Activated CD8-positive, alpha-beta T cell treated with anti-CD3 and anti-CD28 coated beads, Interleukin-2, amount 10 ng/mL, durations not matched to agents 7 days and 5 days (primary cell): Measurements from ENCODE around the gene HUWE1. TPM values are rescaled to one million over a fixed set of nuclear protein-coding genes. Genes with fewer than 3 reads are reported as not detected.

Experiments used
- ATAC-seq: fragments of 150-1000 bp; cut with Tn5 transposase; one replicate; pipeline ENCODE4 v1.10.0; 2021; ENCODE audit warnings: moderate library complexity
- CTCF ChIA-PET: fragments of 350-600 bp; sonication (Branson Sonifier 250); formaldehyde crosslinking; loops from one replicate; lab custom pipeline; 2021; ENCODE audit warnings: antibody characterized with exemption; lab: Charles Lee
- POLR2A ChIA-PET: fragments of 350-600 bp; sonication (Branson Sonifier 250); formaldehyde crosslinking; loops from one replicate; lab custom pipeline; 2021; ENCODE audit warnings: antibody characterized with exemption; lab: Charles Lee
- DNase-seq: peaks from one replicate; pipeline ENCODE4 v3.0.0-alpha.2; 2020
- H3K27ac Mint-ChIP-seq: one replicate; pipeline ENCODE4 v1.8.0; 2021; ENCODE audit warnings: mild to moderate bottlenecking, mixed read lengths
- H3K27me3 Mint-ChIP-seq: one replicate; pipeline ENCODE4 v1.8.0; 2021; ENCODE audit warnings: low read depth, mixed read lengths
- H3K36me3 Mint-ChIP-seq: one replicate; pipeline ENCODE4 v1.8.0; 2021; ENCODE audit warnings: low read depth, mixed read lengths
- H3K4me1 Mint-ChIP-seq: one replicate; pipeline ENCODE4 v1.8.0; 2021; ENCODE audit warnings: low read depth, mixed read lengths
- H3K4me3 Mint-ChIP-seq: one replicate; pipeline ENCODE4 v1.8.0; 2021; ENCODE audit warnings: mild to moderate bottlenecking, mixed read lengths
- H3K9me3 Mint-ChIP-seq: one replicate; pipeline ENCODE4 v1.8.0; 2022; ENCODE audit warnings: mixed read lengths; ENCODE audit not compliant: insufficient read depth
- total RNA-seq, 2 experiments: library from RNA; stranded (reverse); gene quantifications; one replicate each; pipeline ENCODE4 v1.2.3, GENCODE V29; 2021

The HUWE1 gene
- total RNA-seq, 2 experiments from 2014 or later: 223 to 231 TPM

GRCh38 chrX:53685711-53686110 lies 808 bp downstream of the HUWE1 start:
- Mint-ChIP-seq H3K4me3 (peak overlapping the region; percentile 89), H3K27me3 (no peaks in the 10 kb centered on the region), H3K9me3 (no peaks in the 10 kb centered on the region), H3K4me1 (peaks cover 19% of the 10 kb centered on the region), H3K27ac (peak overlapping the region; percentile 91), H3K36me3 (peaks cover 21% of the 10 kb centered on the region)
- POLR2A ChIA-PET: interaction anchor here (0.6 to 7.1 kb wide), 13 partner anchors 9 to 1122 kb away, joined by 3 to 317 read pairs (median 4); partner anchors contain the start of genes MAGED2 and RIBC1
- no peak for DNase-seq
- CTCF ChIA-PET: interaction anchor here (1.1 to 6.9 kb wide), 2 partner anchors 29 to 146 kb away, joined by 4 to 46 read pairs; no protein-coding TSS in a partner anchor
- ATAC-seq: no peak

GRCh38 chrX:53684415-53685192 lies 1.9 kb downstream of the HUWE1 start:
- H3K36me3 Mint-ChIP-seq: peaks cover 31% of the 10 kb centered on the region
- H3K27ac Mint-ChIP-seq: peak overlapping the region; percentile 98
- ATAC-seq: peak; percentile 77
- H3K4me3 Mint-ChIP-seq: peak overlapping the region; percentile 89
- peaks cover 27% of the 10 kb centered on the region for H3K4me1 Mint-ChIP-seq
- no peaks in the 10 kb centered on the region for H3K9me3 Mint-ChIP-seq
- no peak for DNase-seq
- ChIA-PET POLR2A (interaction anchor here (0.6 to 7.1 kb wide), 18 partner anchors 10 to 850 kb away, joined by 3 to 317 read pairs (median 3); partner anchors contain the start of genes RIBC1, SMC1A and TSPYL2), CTCF (interaction anchor here (1.0 to 6.9 kb wide), 3 partner anchors 15 to 30 kb away, joined by 5 to 46 read pairs (median 7); no protein-coding TSS in a partner anchor)
- H3K27me3 Mint-ChIP-seq: no peaks in the 10 kb centered on the region

DNA sequence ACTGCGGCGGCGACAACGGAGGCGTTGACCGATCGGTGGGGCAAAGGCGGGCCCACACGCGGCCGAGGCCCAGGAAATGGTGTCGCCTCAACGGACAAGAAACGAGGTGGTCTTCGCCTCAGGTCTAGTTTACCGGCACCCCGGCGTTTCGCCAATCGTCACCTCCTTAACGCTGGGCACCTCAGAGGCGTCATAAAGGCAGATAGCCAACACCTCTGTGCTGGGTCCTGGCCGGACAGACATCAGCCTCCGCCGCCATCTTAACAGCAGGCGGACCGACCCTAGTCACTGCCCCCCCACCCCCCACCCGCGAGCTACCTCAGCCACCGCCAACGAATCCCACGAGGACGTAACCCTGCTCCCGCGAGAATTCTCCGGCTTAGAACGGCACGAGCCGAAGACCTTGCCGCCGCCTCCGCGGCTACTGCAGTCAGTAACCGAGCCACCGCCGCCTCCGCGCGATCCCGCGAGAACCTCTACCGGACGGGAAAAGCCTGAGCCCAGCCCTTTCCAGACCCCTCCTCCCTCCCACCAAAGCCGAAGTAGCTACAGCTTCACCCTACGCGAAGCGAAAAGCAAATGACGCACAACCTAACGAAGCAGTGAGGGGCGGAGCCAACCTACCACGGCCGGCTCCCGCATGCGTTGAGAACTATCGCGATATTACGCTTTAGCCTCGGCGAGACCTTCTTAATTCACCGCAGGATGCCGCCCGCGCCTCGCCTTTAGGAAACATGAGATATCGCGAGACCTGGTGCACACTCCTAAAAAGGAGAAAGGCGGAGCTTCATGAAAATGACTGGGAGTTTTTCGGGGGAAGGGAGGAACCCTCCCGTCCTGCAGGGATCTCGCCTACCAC lies 2.7 kb downstream of the HUWE1 start:
- POLR2A ChIA-PET: interaction anchor here (0.5 to 7.1 kb wide), 21 partner anchors 11 to 851 kb away, joined by 3 to 317 read pairs (median 3); partner anchors contain the start of genes RIBC1, SMC1A and TSPYL2
- peaks cover 36% of the 10 kb centered on the region for H3K36me3 Mint-ChIP-seq
- H3K27ac Mint-ChIP-seq: peak overlapping the region; percentile 98

GRCh38 chrX:53682885-53683555 lies 3.5 kb downstream of the HUWE1 start:
- Mint-ChIP-seq H3K36me3 (peaks cover 42% of the 10 kb centered on the region), H3K27me3 (no peaks in the 10 kb centered on the region), H3K4me1 (peaks cover 34% of the 10 kb centered on the region), H3K4me3 (peak overlapping the region; percentile 89), H3K9me3 (no peaks in the 10 kb centered on the region), H3K27ac (peak overlapping the region; percentile 98)
- ChIA-PET POLR2A (interaction anchor here (0.6 to 7.1 kb wide), 11 partner anchors 12 to 851 kb away, joined by 3 to 317 read pairs (median 3); partner anchors contain the start of genes RIBC1 and SMC1A), CTCF (interaction anchor here (0.8 to 6.9 kb wide), 4 partner anchors 32 to 361 kb away, joined by 3 to 46 read pairs (median 4); no protein-coding TSS in a partner anchor)
- no peak for ATAC-seq
- DNase-seq: peak; percentile 63

More for the DNA sequence above, 2.7 kb downstream of the HUWE1 start:
- H3K4me1 Mint-ChIP-seq: peaks cover 30% of the 10 kb centered on the region
- H3K27me3 Mint-ChIP-seq: no peaks in the 10 kb centered on the region
- peak; percentile 75 for ATAC-seq
- CTCF ChIA-PET: interaction anchor here (1.0 to 6.9 kb wide), 4 partner anchors 14 to 360 kb away, joined by 3 to 46 read pairs (median 6); no protein-coding TSS in a partner anchor
- no peaks in the 10 kb centered on the region for H3K9me3 Mint-ChIP-seq
- H3K4me3 Mint-ChIP-seq: peak overlapping the region; percentile 89
- peak; percentile 94 for DNase-seq

DNA sequence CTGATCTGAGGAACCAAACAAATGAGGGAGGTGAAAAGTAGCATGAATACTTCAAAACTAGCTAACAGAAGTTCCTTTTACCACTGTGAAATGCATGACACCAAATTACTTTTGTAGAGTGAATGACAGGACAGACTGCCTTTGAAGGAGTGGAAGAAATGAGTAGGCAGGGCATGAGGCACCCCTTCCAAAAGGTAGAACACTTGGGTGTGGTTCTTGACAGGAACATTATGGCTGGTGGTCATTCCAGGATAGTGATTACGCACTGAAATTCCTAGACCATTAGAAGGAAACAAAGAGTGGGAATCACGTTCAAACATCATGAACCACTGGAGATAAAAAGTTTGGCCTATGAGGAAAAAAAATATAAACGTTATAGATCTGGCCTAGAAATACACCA lies 4.9 kb downstream of the HUWE1 start:
- Mint-ChIP-seq H3K27ac (peak overlapping the region; percentile 68), H3K4me3 (peak overlapping the region; percentile 22), H3K36me3 (peaks cover 52% of the 10 kb centered on the region), H3K9me3 (no peaks in the 10 kb centered on the region), H3K27me3 (no peaks in the 10 kb centered on the region), H3K4me1 (peaks cover 32% of the 10 kb centered on the region)
- ChIA-PET POLR2A (interaction anchor here (7.1 kb wide), 1 partner anchor 34 kb away, joined by 317 read pairs; no protein-coding TSS in a partner anchor), CTCF (interaction anchor here (1.3 to 6.9 kb wide), 2 partner anchors 33 to 149 kb away, joined by 4 to 46 read pairs; no protein-coding TSS in a partner anchor)
- DNase-seq (no peak), ATAC-seq (no peak)

- DNase-seq (no peak), ATAC-seq (no peak)
- Mint-ChIP-seq H3K4me1 (peaks cover 37% of the 10 kb centered on the region), H3K27me3 (no peaks in the 10 kb centered on the region), H3K27ac (no peak overlapping the region), H3K4me3 (no peak overlapping the region), H3K9me3 (no peaks in the 10 kb centered on the region), H3K36me3 (peaks cover 64% of the 10 kb centered on the region)
- ChIA-PET POLR2A (interaction anchor here (2.1 kb wide), 1 partner anchor 36 kb away, joined by 6 read pairs; no protein-coding TSS in a partner anchor), CTCF (interaction anchor here (0.9 to 1.4 kb wide), 2 partner anchors 153 to 364 kb away, joined by 3 to 7 read pairs; no protein-coding TSS in a partner anchor)
These were observed 7.9 kb downstream of the HUWE1 start for GRCh38 chrX:53678667-53679066.

DNA sequence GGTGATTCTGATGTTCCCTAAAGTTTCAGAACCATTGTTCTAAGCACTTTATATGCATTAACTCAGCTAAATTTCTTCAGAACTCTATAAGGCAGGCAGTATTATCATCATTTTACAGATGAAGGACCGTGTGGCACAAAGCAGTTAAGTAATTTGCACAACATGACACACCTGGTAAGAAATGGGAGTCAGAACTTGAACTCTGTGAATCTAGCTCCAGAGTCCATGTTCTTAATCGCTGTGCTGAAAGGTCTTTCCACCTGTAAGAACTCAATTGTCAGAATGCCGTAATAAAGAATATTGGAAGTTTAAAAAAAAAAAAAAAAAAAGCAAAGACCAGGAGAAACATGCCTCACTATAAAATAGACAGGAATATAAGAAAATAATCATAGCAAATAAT lies 9.2 kb downstream of the HUWE1 start:
- CTCF ChIA-PET: no interaction called here
- ATAC-seq (no peak), DNase-seq (no peak)
- POLR2A ChIA-PET: interaction anchor here (0.9 kb wide), 1 partner anchor 9 kb away, joined by 3 read pairs; no protein-coding TSS in a partner anchor
- Mint-ChIP-seq H3K36me3 (peaks cover 60% of the 10 kb centered on the region), H3K9me3 (no peaks in the 10 kb centered on the region), H3K27ac (no peak overlapping the region), H3K4me3 (no peak overlapping the region), H3K4me1 (peaks cover 34% of the 10 kb centered on the region), H3K27me3 (no peaks in the 10 kb centered on the region)

GRCh38 chrX:53674581-53674980 lies 11.9 kb downstream of the HUWE1 start:
- H3K27me3 Mint-ChIP-seq: no peaks in the 10 kb centered on the region
- peaks cover 19% of the 10 kb centered on the region for H3K4me1 Mint-ChIP-seq
- CTCF ChIA-PET: no interaction called here
- DNase-seq (no peak), ATAC-seq (no peak)
- no peak overlapping the region for H3K27ac Mint-ChIP-seq
- POLR2A ChIA-PET: interaction anchor here (1.2 kb wide), 1 partner anchor 12 kb away, joined by 3 read pairs; the partner anchor contains the start of gene HUWE1
- H3K4me3 Mint-ChIP-seq: no peak overlapping the region
- no peaks in the 10 kb centered on the region for H3K9me3 Mint-ChIP-seq
- H3K36me3 Mint-ChIP-seq: peaks cover 49% of the 10 kb centered on the region

DNA sequence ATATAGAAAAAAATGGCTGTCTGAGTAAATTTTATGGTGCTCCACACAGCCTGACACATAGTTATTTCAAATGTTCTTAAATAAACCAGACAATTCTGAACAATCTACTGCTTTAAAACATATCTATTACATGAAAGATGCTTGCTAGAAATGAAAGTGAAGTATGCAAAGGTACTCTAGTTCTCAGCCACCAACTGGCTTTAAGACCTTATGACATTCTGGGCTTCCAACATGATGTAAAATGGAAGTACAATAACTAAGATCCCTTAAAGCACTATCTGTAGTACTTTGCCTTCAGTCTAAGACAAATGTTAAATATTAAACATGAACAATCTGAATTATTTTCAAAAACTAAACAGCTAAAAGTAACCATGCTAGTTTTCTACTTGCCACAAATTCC lies 17.3 kb downstream of the HUWE1 start:
- H3K9me3 Mint-ChIP-seq: no peaks in the 10 kb centered on the region
- CTCF ChIA-PET: interaction anchor here (1.5 kb wide), 1 partner anchor 15 kb away, joined by 5 read pairs; no protein-coding TSS in a partner anchor
- H3K27ac Mint-ChIP-seq: no peak overlapping the region
- H3K27me3 Mint-ChIP-seq: no peaks in the 10 kb centered on the region
- no peak overlapping the region for H3K4me3 Mint-ChIP-seq
- DNase-seq: no peak
- H3K36me3 Mint-ChIP-seq: peaks cover 44% of the 10 kb centered on the region
- POLR2A ChIA-PET: interaction anchor here (1.3 kb wide), 1 partner anchor 14 kb away, joined by 7 read pairs; no protein-coding TSS in a partner anchor
- peaks cover 9% of the 10 kb centered on the region for H3K4me1 Mint-ChIP-seq
- no peak for ATAC-seq

DNA sequence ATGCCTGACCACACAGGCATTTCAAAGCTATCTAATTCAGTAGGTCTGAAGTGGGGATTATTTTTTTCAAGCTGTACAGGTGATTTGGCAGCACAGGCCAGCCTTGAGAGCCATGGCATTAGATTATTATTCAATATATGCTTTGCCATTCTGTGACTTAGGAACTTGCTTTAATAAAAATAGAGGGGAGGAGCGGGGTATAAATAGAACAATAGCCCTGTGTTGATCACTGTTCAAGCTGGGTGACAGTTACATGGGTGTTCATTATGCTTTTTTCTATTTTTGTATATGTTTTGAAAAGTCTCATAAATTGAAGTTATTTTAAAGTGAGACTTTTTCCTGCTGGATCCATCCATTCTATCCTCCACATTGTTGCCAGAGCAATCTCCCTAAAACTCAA lies 20.3 kb downstream of the HUWE1 start:
- POLR2A ChIA-PET: no interaction called here
- H3K4me3 Mint-ChIP-seq: no peak overlapping the region
- DNase-seq (no peak), ATAC-seq (no peak)
- peaks cover 11% of the 10 kb centered on the region for H3K4me1 Mint-ChIP-seq
- no peaks in the 10 kb centered on the region for H3K9me3 Mint-ChIP-seq
- H3K36me3 Mint-ChIP-seq: peaks cover 47% of the 10 kb centered on the region
- H3K27ac Mint-ChIP-seq: no peak overlapping the region
- no peaks in the 10 kb centered on the region for H3K27me3 Mint-ChIP-seq
- CTCF ChIA-PET: no interaction called here
